Endothelial cell of umbilical vein (primary cell): Measurements from ENCODE around the gene NKIRAS1. TPM values are rescaled to one million over a fixed set of nuclear protein-coding genes. Genes with fewer than 3 reads are reported as not detected.

ENCODE experiments used
- BruUV-seq: library from RNA; stranded (reverse); fragments of 400-500 nt; replicated peaks from 2 replicates; lab custom pipeline; 2021; lab: Mats Ljungman, UMichigan
- CTCF ChIA-PET: fragments of 300-600, 350-600 bp; sonication (Branson Sonifier 250); formaldehyde crosslinking; loops from one replicate; lab custom pipeline; 2021; ENCODE audit warnings: antibody characterized with exemption, inconsistent platforms; lab: Charles Lee
- POLR2A ChIA-PET: fragments of 300-600, 350-600 bp; sonication (Branson Sonifier 250); formaldehyde crosslinking; loops from one replicate; lab custom pipeline; 2021; ENCODE audit warnings: antibody characterized with exemption, inconsistent platforms; lab: Charles Lee
- DNase-seq: peaks from one replicate; pipeline ENCODE4 v3.0.0-alpha.2; 2011; ENCODE audit warnings: low read depth, low spot score
- FAIRE-seq: peaks from 2 replicates; lab custom pipeline; 2011; peaks lifted over from hg19 to GRCh38; lab: Jason Lieb, UNC
- H2AFZ ChIP-seq: 2 replicates; pipeline ENCODE4 v1.6.0; 2012; ENCODE audit warnings: low read depth, low read length, control low read depth, inconsistent platforms
- H3K27ac ChIP-seq: 2 replicates; pipeline ENCODE4 v1.5.1; 2011; ENCODE audit warnings: low read depth, mild to moderate bottlenecking, control low read depth, low read length, moderate library complexity; ENCODE audit not compliant: insufficient read depth
- H3K27me3 ChIP-seq, 2 experiments: 2 replicates each; pipeline versions ENCODE4 v1.6.0 to v1.6.1; 2011; ENCODE audit warnings: low read length in 2 of 2, mixed read lengths in 1 of 2; ENCODE audit not compliant: control insufficient read depth in 2 of 2, insufficient read depth in 2 of 2
- H3K36me3 ChIP-seq, 2 experiments: 2 replicates in 1 of 2; 3 replicates in 1 of 2; pipeline ENCODE4 v1.5.1; 2011; ENCODE audit warnings: low read length in 2 of 2, mild to moderate bottlenecking in 1 of 2, moderate library complexity in 1 of 2; ENCODE audit not compliant: control insufficient read depth in 2 of 2, insufficient read depth in 2 of 2; ENCODE audit errors: extremely low read depth in 1 of 2
- H3K4me1 ChIP-seq: 3 replicates; pipeline ENCODE4 v1.5.1; 2011; ENCODE audit warnings: mild to moderate bottlenecking, low read length; ENCODE audit not compliant: control insufficient read depth, insufficient read depth; ENCODE audit errors: extremely low read depth
- H3K4me2 ChIP-seq: 2 replicates; pipeline ENCODE4 v1.6.1; 2011; ENCODE audit warnings: low read length, control low read depth, mixed read lengths; ENCODE audit not compliant: insufficient read depth
- H3K4me3 ChIP-seq, 3 experiments: fragments of 200-600 bp in 1 of 3; sonication (generic), shearing (Covaris generic) in 1 of 3; replicated peaks in 1 of 3; 2 replicates each; pipeline ENCODE4 v1.5.1; 2011 to 2016; ENCODE audit warnings: control low read depth in 3 of 3, low read length in 3 of 3, mild to moderate bottlenecking in 2 of 3, inconsistent platforms in 1 of 3, low read depth in 1 of 3, moderate library complexity in 1 of 3; ENCODE audit not compliant: insufficient read depth in 1 of 3
- H3K79me2 ChIP-seq: 2 replicates; pipeline ENCODE4 v1.6.0; 2012; ENCODE audit warnings: low read length, inconsistent platforms; ENCODE audit not compliant: control insufficient read depth, insufficient read depth
- H3K9ac ChIP-seq: replicated peaks from 2 replicates; pipeline ENCODE3; 2011; ENCODE audit warnings: low read length, control low read depth; ENCODE audit not compliant: insufficient read depth; ENCODE audit errors: extremely low read depth
- H3K9me1 ChIP-seq: replicated peaks from 3 replicates; pipeline ENCODE4 v1.6.0; 2011; ENCODE audit warnings: mild to moderate bottlenecking, low read length; ENCODE audit not compliant: control insufficient read depth, insufficient read depth; ENCODE audit errors: extremely low read depth
- H3K9me3 ChIP-seq: replicated peaks from 2 replicates; pipeline ENCODE4 v1.5.1; 2012; ENCODE audit warnings: low read length, inconsistent platforms; ENCODE audit not compliant: control insufficient read depth, insufficient read depth
- H4K20me1 ChIP-seq: replicated peaks from 2 replicates; pipeline ENCODE3; 2011; ENCODE audit warnings: mild to moderate bottlenecking, low read length; ENCODE audit not compliant: control insufficient read depth, insufficient read depth; ENCODE audit errors: extremely low read depth
- EZH2 ChIP-seq: IDR thresholded peaks from 2 replicates; pipeline ENCODE4 v1.6.1; 2012; ENCODE audit warnings: borderline replicate concordance, low read depth, mild to moderate bottlenecking, moderate library complexity, low read length, inconsistent platforms; ENCODE audit not compliant: severe bottlenecking
- FOS ChIP-seq: IDR thresholded peaks from 2 replicates; pipeline ENCODE4 v1.6.1; 2011; ENCODE audit warnings: mild to moderate bottlenecking, low read length, moderate library complexity, borderline replicate concordance; ENCODE audit not compliant: insufficient read depth
- GATA2 ChIP-seq: IDR thresholded peaks from 2 replicates; pipeline ENCODE4 v1.7.0; 2011; ENCODE audit warnings: low read depth, mild to moderate bottlenecking, moderate library complexity, mixed read lengths, low read length; ENCODE audit not compliant: insufficient read length, insufficient read depth
- JUN ChIP-seq: IDR thresholded peaks from 2 replicates; pipeline ENCODE4 v1.6.1; 2011; ENCODE audit warnings: borderline replicate concordance, low read depth; ENCODE audit not compliant: insufficient read length, insufficient read depth
- MYC ChIP-seq: IDR thresholded peaks from one replicate; pipeline ENCODE4 v1.6.1; 2011; ENCODE audit warnings: mild to moderate bottlenecking, low read depth, low read length
- POLR2A ChIP-seq: IDR thresholded peaks from 2 replicates; pipeline ENCODE4 v1.6.1; 2012; ENCODE audit warnings: low read depth, mild to moderate bottlenecking, control low read depth, low read length
- POLR2AphosphoS5 ChIP-seq: IDR thresholded peaks from 2 replicates; pipeline ENCODE4 v1.6.1; 2012; ENCODE audit warnings: low read depth, mild to moderate bottlenecking, control low read depth, low read length, moderate library complexity; ENCODE audit not compliant: insufficient read depth
- dilution Hi-C: fragments of 300-500 bp; cut with MboI; formaldehyde crosslinking; loops from one replicate; pipeline ENCODE4 v1.15.0; 2019; ENCODE audit warnings: low sequenced_read_pairs; ENCODE audit not compliant: extremely low pct_ligation_motif_present
- intact Hi-C: fragments of 100-400 bp; cut with micrococcal nuclease; formaldehyde crosslinking; loops from one replicate; pipeline ENCODE4 v1.10.0; 2022
- polyA plus RNA-seq, 4 experiments: library from polyadenylated mRNA; depleted of rRNA in 3 of 4; stranded (reverse) in 3 of 4; unstranded in 1 of 4; fragments of >200 nt; gene quantifications; 2 replicates each; pipeline versions ENCODE4 v1.2.1 to v1.2.3, GENCODE V29; 2011 to 2012; ENCODE audit warnings: missing spikeins in 1 of 4
- total RNA-seq: library from RNA; stranded (reverse); gene quantifications from 2 replicates; pipeline ENCODE4 v1.2.3, GENCODE V29; 2021
- TF ChIP-seq, protein P1 (sequence below): IDR thresholded peaks from 2 replicates; pipeline ENCODE4 v1.6.1; 2011; ENCODE audit not compliant: insufficient read depth, insufficient read length
- TF ChIP-seq, protein P2 (sequence below), 2 donors: IDR thresholded peaks; 1 replicate in 1 of 2; 2 replicates in 1 of 2; pipeline ENCODE4 v1.5.1; 2011; ENCODE audit warnings: low read length in 2 of 2, mild to moderate bottlenecking in 2 of 2, moderate library complexity in 2 of 2, control low read depth in 1 of 2, inconsistent platforms in 1 of 2, low read depth in 1 of 2; ENCODE audit not compliant: insufficient read depth in 1 of 2; ENCODE audit errors: extremely low read depth in 1 of 2

Gene NKIRAS1
- total and polyA plus RNA-seq, 2 donors (not counting 3 experiments of a cell fraction or from before 2014, with no cell fraction given) = 2.2 to 2.9 TPM

DNA sequence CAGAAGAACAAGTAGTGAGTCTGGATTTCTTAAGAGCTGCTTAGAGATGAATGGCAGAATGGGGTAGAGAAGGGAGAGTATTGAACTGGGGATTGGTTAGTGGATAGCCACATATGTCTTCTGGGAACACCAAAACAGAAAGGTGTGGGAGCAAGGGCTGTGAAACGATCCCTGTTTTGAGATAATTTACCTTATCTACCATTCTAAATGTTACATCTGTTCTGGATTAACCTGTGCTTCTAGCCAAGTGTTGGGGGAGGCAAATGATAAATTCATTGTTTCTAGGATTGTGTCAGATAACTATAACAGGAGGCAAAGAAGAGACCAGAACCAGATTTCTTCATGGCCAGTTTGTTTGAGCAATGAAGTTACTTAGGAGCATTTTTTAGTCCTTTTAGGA is 36.7 kb upstream of the NKIRAS1 start:
- Histone ChIP-seq H4K20me1 (no peaks in the 10 kb centered on the region), H3K27ac (no peak overlapping the region), H3K4me1 (no peaks in the 10 kb centered on the region), H3K4me3 (no peak overlapping the region), H3K79me2 (peaks cover 15% of the 10 kb centered on the region), H3K9me1 (no peaks in the 10 kb centered on the region), H3K36me3 (no peaks in the 10 kb centered on the region), H3K9me3 (no peaks in the 10 kb centered on the region), H2AFZ (no peak overlapping the region), H3K9ac (no peak overlapping the region), H3K27me3 (no peaks in the 10 kb centered on the region), H3K4me2 (no peak overlapping the region)
- intact Hi-C loops (no loop called here), dilution Hi-C loops (no loop called here)
- no peak for TF ChIP-seq POLR2AphosphoS5
- TF ChIP-seq GATA2 = no peak
- no peak for TF ChIP-seq EZH2
- DNase-seq (no peak), FAIRE-seq (no peak)
- BruUV-seq = no TSS peak
- CTCF ChIA-PET = interaction anchor here (0.7 kb wide), 1 partner anchor 8 kb away, joined by 3 read pairs; no protein-coding TSS in a partner anchor
- POLR2A ChIA-PET = interaction anchor here (0.6 to 0.7 kb wide), 2 partner anchors 48 to 63 kb away, joined by 3 to 5 read pairs; no protein-coding TSS in a partner anchor

DNA sequence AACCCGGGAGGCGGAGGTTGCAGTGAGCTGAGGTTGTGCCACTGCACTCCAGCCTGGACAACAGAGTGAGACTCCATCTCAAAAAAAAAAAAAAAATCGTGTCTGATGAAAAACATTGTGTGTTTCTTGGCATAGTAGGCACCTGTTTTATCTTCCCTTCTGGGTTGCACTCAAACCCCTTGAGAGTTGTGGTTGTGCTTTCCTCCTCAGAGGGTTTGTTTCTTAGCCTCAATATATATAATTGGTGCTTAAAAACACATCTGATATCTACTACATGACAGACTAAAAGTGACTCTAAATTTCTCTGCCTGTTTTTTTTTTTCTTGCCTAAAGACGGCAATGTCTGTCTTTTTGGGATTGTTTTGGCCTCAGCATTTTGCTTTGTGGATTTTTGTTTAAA is 35.9 kb upstream of the NKIRAS1 start:
- no peak overlapping the region for H3K4me3 ChIP-seq
- dilution Hi-C loops (no loop called here), intact Hi-C loops (no loop called here)
- no peak overlapping the region for H2AFZ ChIP-seq
- H3K4me1 ChIP-seq = peaks cover 5% of the 10 kb centered on the region
- FAIRE-seq (no peak), DNase-seq (no peak)
- H3K9me3 ChIP-seq = no peaks in the 10 kb centered on the region
- no peak overlapping the region for H3K27ac ChIP-seq
- no peak overlapping the region for H3K4me2 ChIP-seq
- CTCF ChIA-PET = no interaction called here
- no peaks in the 10 kb centered on the region for H4K20me1 ChIP-seq
- no peaks in the 10 kb centered on the region for H3K9me1 ChIP-seq
- no TSS peak for BruUV-seq
- H3K36me3 ChIP-seq = no peaks in the 10 kb centered on the region
- no peaks in the 10 kb centered on the region for H3K27me3 ChIP-seq
- TF ChIP-seq JUN (no peak), EZH2 (no peak), MYC (no peak), POLR2A (no peak), FOS (no peak), POLR2AphosphoS5 (no peak), GATA2 (no peak)
- TF ChIP-seq, protein P1, sequence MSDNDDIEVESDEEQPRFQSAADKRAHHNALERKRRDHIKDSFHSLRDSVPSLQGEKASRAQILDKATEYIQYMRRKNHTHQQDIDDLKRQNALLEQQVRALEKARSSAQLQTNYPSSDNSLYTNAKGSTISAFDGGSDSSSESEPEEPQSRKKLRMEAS = no peak
- TF ChIP-seq, protein P2, sequence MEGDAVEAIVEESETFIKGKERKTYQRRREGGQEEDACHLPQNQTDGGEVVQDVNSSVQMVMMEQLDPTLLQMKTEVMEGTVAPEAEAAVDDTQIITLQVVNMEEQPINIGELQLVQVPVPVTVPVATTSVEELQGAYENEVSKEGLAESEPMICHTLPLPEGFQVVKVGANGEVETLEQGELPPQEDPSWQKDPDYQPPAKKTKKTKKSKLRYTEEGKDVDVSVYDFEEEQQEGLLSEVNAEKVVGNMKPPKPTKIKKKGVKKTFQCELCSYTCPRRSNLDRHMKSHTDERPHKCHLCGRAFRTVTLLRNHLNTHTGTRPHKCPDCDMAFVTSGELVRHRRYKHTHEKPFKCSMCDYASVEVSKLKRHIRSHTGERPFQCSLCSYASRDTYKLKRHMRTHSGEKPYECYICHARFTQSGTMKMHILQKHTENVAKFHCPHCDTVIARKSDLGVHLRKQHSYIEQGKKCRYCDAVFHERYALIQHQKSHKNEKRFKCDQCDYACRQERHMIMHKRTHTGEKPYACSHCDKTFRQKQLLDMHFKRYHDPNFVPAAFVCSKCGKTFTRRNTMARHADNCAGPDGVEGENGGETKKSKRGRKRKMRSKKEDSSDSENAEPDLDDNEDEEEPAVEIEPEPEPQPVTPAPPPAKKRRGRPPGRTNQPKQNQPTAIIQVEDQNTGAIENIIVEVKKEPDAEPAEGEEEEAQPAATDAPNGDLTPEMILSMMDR (IDR thresholded peaks at IDR 0.05; ENCODE audit: extremely low read depth in 1 of 2, insufficient read depth in 1 of 2, low read depth in 1 of 2, low read length in 2 of 2) = no peak
- POLR2A ChIA-PET = no interaction called here
- peaks cover 18% of the 10 kb centered on the region for H3K79me2 ChIP-seq
- no peak overlapping the region for H3K9ac ChIP-seq
